Mucosa of rectum (tissue), 2 donors: ENCODE measurements around the gene FLT1.

Source experiments
- H3K27ac ChIP-seq, 2 donors: one replicate each; pipeline ENCODE4 v1.7.0; 2013; ENCODE audit warnings: inconsistent platforms in 2 of 2, low read depth in 2 of 2, low read length in 2 of 2
- H3K27me3 ChIP-seq, 2 donors: one replicate each; pipeline ENCODE4 v1.7.0; 2013; ENCODE audit warnings: low read length in 2 of 2; ENCODE audit not compliant: control insufficient read depth in 2 of 2, insufficient read depth in 2 of 2
- H3K36me3 ChIP-seq, 2 donors: one replicate each; pipeline ENCODE4 v1.7.0; 2013; ENCODE audit warnings: low read length in 2 of 2; ENCODE audit not compliant: control insufficient read depth in 2 of 2, insufficient read depth in 2 of 2
- H3K4me1 ChIP-seq, 2 donors: one replicate each; pipeline ENCODE4 v1.7.0; 2013; ENCODE audit warnings: low read length in 2 of 2, mild to moderate bottlenecking in 1 of 2; ENCODE audit not compliant: control insufficient read depth in 2 of 2, insufficient read depth in 2 of 2
- H3K4me3 ChIP-seq, 2 donors: one replicate each; pipeline ENCODE4 v1.7.0; 2013; ENCODE audit warnings: low read length in 2 of 2
- H3K9ac ChIP-seq, 2 donors: one replicate each; pipeline ENCODE4 v1.7.0; 2013; ENCODE audit warnings: low read length in 2 of 2, low read depth in 1 of 2, mild to moderate bottlenecking in 1 of 2
- H3K9me3 ChIP-seq, 2 donors: one replicate each; pipeline ENCODE4 v1.7.0; 2013; ENCODE audit warnings: low read length in 2 of 2; ENCODE audit not compliant: control insufficient read depth in 2 of 2
- donor health status: healthy.
- donor health status: Normal muscosa, but diverticular disease.

Gene FLT1

DNA sequence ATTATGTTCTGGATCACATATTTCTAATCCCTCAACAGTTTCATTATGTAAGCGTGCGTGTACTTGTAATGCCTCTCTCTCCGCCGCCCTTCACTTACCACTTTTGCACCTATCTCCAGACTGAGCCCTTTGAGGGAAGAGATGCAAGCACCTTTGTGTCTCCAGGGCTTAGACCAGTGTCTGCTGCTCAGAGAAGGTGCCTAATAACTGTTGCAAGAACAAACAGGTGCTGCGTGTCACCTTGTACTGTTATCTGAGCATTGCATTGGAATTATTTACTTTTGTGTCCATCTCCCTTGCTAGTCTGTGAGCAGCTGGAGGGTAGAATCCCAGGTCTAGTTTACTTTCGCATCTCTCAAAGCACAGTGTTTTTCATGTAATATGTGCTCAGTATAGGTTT lies 156.2 kb downstream of the FLT1 start:
- H3K4me3 ChIP-seq, result no peak overlapping the region
- H3K27me3 ChIP-seq, result no peaks in the 10 kb centered on the region
- H3K27ac ChIP-seq, result no peak overlapping the region
- no peaks in the 10 kb centered on the region for H3K36me3 ChIP-seq
- H3K4me1 ChIP-seq, result no peaks in the 10 kb centered on the region
- H3K9me3 ChIP-seq, result no peaks in the 10 kb centered on the region
- H3K9ac ChIP-seq, result no peak overlapping the region

DNA sequence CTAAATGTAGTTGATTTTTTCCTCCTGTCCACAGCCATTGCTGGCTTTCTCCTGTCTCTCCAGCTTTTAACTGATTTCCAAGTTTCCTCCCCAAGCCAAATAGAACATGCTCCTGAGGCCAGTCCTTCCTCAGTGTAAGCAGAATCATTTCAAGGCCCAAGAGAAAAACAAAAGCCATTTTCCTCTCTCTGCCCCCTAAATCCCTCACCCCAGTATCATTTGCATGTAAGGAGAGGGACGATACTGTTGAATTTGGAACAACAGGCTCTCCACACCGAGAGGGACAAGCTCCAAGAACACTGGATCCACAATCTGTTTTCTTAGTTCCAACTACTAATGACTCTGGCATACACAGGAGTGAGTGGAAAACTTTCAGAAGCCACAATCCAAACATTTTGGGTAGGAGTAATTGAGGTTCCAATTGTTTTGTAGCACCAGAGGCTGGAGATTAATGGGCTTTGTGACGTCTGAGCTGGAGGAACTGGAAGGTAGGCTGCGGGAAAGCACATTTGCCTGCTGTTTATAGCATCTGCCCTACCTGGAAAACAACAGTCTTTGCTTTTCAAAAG lies 156.8 kb downstream of the FLT1 start:
- H3K4me1 ChIP-seq, result no peaks in the 10 kb centered on the region
- H3K4me3 ChIP-seq, result no peak overlapping the region

GRCh38 chr13:28337166-28338005 lies 157.5 kb downstream of the FLT1 start:
- Histone ChIP-seq H3K27me3 (no peaks in the 10 kb centered on the region), H3K36me3 (no peaks in the 10 kb centered on the region), H3K4me1 (no peaks in the 10 kb centered on the region), H3K4me3 (no peak overlapping the region), H3K9ac (no peak overlapping the region), H3K9me3 (no peaks in the 10 kb centered on the region), H3K27ac (no peak overlapping the region)

More for the DNA sequence above, 156.8 kb downstream of the FLT1 start:
- no peaks in the 10 kb centered on the region for H3K9me3 ChIP-seq
- H3K27me3 ChIP-seq, result no peaks in the 10 kb centered on the region
- H3K9ac ChIP-seq, result no peak overlapping the region
- no peaks in the 10 kb centered on the region for H3K36me3 ChIP-seq
- no peak overlapping the region for H3K27ac ChIP-seq

DNA sequence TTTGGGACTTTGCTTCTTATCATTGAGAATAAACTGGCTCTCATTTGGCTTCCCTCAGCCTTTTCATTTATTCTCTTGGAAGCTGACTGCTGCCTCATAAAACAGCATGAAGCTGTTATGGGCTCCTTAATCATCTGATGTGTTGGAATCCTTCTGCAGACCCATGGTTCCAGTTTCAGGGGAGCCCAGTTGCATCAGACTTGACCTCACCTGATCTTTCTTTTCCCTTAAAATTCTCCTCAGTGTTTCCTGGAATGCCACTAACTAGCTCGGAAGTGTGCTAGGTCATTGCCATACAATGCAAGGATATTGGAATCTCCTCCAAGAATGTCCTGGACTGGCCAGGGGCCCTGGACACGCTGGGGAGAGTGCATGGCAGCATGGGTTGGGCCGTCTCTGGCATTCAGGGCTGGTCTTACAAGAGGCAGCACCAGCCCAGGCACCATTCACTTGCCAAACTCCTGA lies 158.7 kb downstream of the FLT1 start:
- Histone ChIP-seq H3K9ac (no peak overlapping the region), H3K4me1 (no peaks in the 10 kb centered on the region), H3K27me3 (no peaks in the 10 kb centered on the region), H3K36me3 (no peaks in the 10 kb centered on the region), H3K4me3 (no peak overlapping the region), H3K27ac (no peak overlapping the region), H3K9me3 (no peaks in the 10 kb centered on the region)

DNA sequence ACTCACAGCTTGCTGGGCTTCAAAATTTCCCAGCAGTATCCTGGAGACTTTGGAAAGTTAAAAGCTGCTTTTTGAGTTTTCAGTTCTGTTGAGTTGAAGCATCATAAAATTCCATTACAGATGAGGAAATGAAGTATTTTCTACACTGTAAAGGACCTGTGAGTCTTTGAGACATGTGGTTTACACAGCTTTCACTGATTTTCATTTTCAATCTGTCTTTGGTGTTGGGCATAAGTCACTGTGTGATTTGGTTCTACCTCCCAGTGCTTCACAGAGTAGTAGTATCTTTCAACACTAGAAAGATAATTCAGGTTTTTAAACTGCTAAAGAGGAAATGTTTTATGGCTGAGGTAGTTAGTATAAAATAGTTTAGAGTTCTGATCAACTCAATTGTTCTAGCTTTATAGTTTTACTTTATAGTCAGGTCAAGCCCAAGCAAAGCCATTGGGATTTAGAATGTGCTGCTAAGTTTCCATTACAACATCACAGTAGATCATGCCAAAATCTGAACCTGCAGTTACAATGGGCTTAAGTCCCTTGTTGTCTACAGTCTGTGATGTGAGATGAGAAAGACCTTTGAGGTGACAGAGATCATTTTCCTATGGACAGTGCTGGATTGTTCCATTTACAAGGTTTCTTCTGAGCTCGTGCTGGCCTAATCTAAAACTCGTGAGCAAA lies 161.6 kb downstream of the FLT1 start:
- H3K27me3 ChIP-seq, result no peaks in the 10 kb centered on the region
- H3K4me3 ChIP-seq, result no peak overlapping the region
- H3K36me3 ChIP-seq, result no peaks in the 10 kb centered on the region
- no peaks in the 10 kb centered on the region for H3K4me1 ChIP-seq
- H3K27ac ChIP-seq, result no peak overlapping the region
- no peak overlapping the region for H3K9ac ChIP-seq
- no peaks in the 10 kb centered on the region for H3K9me3 ChIP-seq

GRCh38 chr13:28329395-28330158 lies 165.4 kb downstream of the FLT1 start:
- Histone ChIP-seq H3K9me3 (no peaks in the 10 kb centered on the region), H3K4me3 (no peak overlapping the region), H3K36me3 (no peaks in the 10 kb centered on the region), H3K27ac (no peak overlapping the region), H3K4me1 (no peaks in the 10 kb centered on the region), H3K27me3 (no peaks in the 10 kb centered on the region), H3K9ac (no peak overlapping the region)

- H3K4me1 ChIP-seq, result no peaks in the 10 kb centered on the region
- no peak overlapping the region for H3K27ac ChIP-seq
- H3K9ac ChIP-seq, result no peak overlapping the region
- H3K4me3 ChIP-seq, result no peak overlapping the region
- no peaks in the 10 kb centered on the region for H3K27me3 ChIP-seq
- H3K36me3 ChIP-seq, result no peaks in the 10 kb centered on the region
- H3K9me3 ChIP-seq, result no peaks in the 10 kb centered on the region
Observed at GRCh38 chr13:28328271-28328607, 166.7 kb downstream of the FLT1 start.

GRCh38 chr13:28327373-28328270 lies 167.3 kb downstream of the FLT1 start:
- H3K9ac ChIP-seq, result no peak overlapping the region
- no peaks in the 10 kb centered on the region for H3K9me3 ChIP-seq
- H3K27ac ChIP-seq, result no peak overlapping the region
- H3K4me1 ChIP-seq, result no peaks in the 10 kb centered on the region
- H3K27me3 ChIP-seq, result no peaks in the 10 kb centered on the region
- H3K4me3 ChIP-seq, result no peak overlapping the region
- H3K36me3 ChIP-seq, result no peaks in the 10 kb centered on the region

DNA sequence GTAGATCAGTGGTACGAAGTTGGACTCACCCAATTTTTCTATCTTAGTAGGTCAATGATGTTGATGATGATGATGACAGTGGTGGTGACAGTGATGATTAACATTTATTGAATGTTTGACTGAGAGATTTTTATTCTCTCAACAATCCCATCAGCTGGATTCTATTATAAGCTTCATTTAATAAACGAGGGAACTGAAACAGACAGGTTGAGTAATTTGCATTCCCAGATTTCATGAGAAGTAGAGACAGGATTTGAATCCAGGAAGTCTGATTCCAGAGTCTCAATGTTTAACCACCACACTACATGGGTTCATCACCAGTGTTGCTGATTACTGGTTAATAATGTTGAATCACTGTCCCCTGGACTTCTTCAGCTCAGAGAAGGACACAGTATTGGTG lies 168.9 kb downstream of the FLT1 start:
- H3K27me3 ChIP-seq, result no peaks in the 10 kb centered on the region
- H3K4me1 ChIP-seq, result no peaks in the 10 kb centered on the region
- H3K9ac ChIP-seq, result no peak overlapping the region
- H3K36me3 ChIP-seq, result no peaks in the 10 kb centered on the region
- no peaks in the 10 kb centered on the region for H3K9me3 ChIP-seq
- H3K4me3 ChIP-seq, result no peak overlapping the region
- H3K27ac ChIP-seq, result no peak overlapping the region
